ENCODE measurements around the gene ZNF74.
"Not testable (repeated sequence)": the region's sequence is repeated elsewhere in the genome, so short reads cannot be mapped to it uniquely, and the experiment has no call there.

ZNF74 gene

GRCh38 chr22:20406686-20407408 lies 12.9 kb downstream of the ZNF74 start:
- no peaks in the 10 kb centered on the region for H3K79me2 ChIP-seq
- no peaks in the 10 kb centered on the region for H3K36me3 ChIP-seq (ENCODE audit: control insufficient read depth, insufficient read depth, low read length)
- no peak overlapping the region for H2AFZ ChIP-seq
- no peak overlapping the region for H3K4me3 ChIP-seq (ENCODE audit: low read depth, low read length)
- no peaks in the 10 kb centered on the region for H3K4me1 ChIP-seq
- no peak overlapping the region for H3K9ac ChIP-seq
- no peaks in the 10 kb centered on the region for H3K27me3 ChIP-seq (ENCODE audit: control insufficient read depth, insufficient read depth, low read length)
- H3K27ac ChIP-seq, result no peak overlapping the region
- TF ChIP-seq, protein P1, sequence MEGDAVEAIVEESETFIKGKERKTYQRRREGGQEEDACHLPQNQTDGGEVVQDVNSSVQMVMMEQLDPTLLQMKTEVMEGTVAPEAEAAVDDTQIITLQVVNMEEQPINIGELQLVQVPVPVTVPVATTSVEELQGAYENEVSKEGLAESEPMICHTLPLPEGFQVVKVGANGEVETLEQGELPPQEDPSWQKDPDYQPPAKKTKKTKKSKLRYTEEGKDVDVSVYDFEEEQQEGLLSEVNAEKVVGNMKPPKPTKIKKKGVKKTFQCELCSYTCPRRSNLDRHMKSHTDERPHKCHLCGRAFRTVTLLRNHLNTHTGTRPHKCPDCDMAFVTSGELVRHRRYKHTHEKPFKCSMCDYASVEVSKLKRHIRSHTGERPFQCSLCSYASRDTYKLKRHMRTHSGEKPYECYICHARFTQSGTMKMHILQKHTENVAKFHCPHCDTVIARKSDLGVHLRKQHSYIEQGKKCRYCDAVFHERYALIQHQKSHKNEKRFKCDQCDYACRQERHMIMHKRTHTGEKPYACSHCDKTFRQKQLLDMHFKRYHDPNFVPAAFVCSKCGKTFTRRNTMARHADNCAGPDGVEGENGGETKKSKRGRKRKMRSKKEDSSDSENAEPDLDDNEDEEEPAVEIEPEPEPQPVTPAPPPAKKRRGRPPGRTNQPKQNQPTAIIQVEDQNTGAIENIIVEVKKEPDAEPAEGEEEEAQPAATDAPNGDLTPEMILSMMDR (IDR thresholded peaks at IDR 0.05), result no peak
- H3K4me2 ChIP-seq (ENCODE audit: low read length), result no peak overlapping the region
- H3K9me3 ChIP-seq (ENCODE audit: control insufficient read depth, low read length), result no peaks in the 10 kb centered on the region

DNA sequence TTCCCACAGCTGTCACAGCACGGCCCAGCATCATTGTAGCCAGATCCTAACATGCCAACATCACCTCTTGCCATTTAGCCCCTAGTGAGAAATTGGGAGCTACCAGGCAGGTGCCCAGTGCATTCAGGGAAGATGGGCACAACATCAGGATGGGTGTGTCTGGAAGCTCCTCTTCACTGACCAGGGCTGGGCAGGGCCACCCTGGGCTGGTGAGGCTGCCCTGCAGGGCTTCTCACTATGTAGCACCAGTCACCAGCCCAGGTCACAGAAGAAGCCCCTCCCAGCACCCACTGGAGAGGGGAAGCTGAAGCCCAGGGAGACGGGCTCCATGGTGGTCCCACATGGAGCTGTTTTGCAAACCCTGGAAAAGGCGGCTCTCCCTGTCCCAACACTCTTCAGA lies 13.9 kb downstream of the ZNF74 start:
- H3K27me3 ChIP-seq (ENCODE audit: control insufficient read depth, insufficient read depth, low read length), result no peaks in the 10 kb centered on the region
- no peak overlapping the region for H3K4me3 ChIP-seq (ENCODE audit: low read depth, low read length)
- no peak overlapping the region for H3K9ac ChIP-seq
- no peaks in the 10 kb centered on the region for H3K4me1 ChIP-seq
- H3K27ac ChIP-seq, result no peak overlapping the region
- H2AFZ ChIP-seq, result no peak overlapping the region
- TF ChIP-seq, protein P1 (IDR thresholded peaks at IDR 0.05), result no peak
- H3K36me3 ChIP-seq (ENCODE audit: control insufficient read depth, insufficient read depth, low read length), result no peaks in the 10 kb centered on the region
- H3K4me2 ChIP-seq (ENCODE audit: low read length), result no peak overlapping the region
- H3K9me3 ChIP-seq (ENCODE audit: control insufficient read depth, low read length), result no peaks in the 10 kb centered on the region
- H3K79me2 ChIP-seq, result no peaks in the 10 kb centered on the region

- no peak overlapping the region for H2AFZ ChIP-seq
- no peaks in the 10 kb centered on the region for H3K36me3 ChIP-seq (ENCODE audit: control insufficient read depth, insufficient read depth, low read length)
- TF ChIP-seq, protein P1 (IDR thresholded peaks at IDR 0.05), result no peak
- H3K27me3 ChIP-seq (ENCODE audit: control insufficient read depth, insufficient read depth, low read length), result no peaks in the 10 kb centered on the region
- H3K9ac ChIP-seq, result no peak overlapping the region
- no peaks in the 10 kb centered on the region for H3K79me2 ChIP-seq
- H3K4me3 ChIP-seq (ENCODE audit: low read depth, low read length), result no peak overlapping the region
- H3K9me3 ChIP-seq (ENCODE audit: control insufficient read depth, low read length), result no peaks in the 10 kb centered on the region
- H3K4me2 ChIP-seq (ENCODE audit: low read length), result no peak overlapping the region
- no peaks in the 10 kb centered on the region for H3K4me1 ChIP-seq
- H3K27ac ChIP-seq, result no peak overlapping the region
These were observed 14.9 kb downstream of the ZNF74 start for GRCh38 chr22:20408891-20409290.

DNA sequence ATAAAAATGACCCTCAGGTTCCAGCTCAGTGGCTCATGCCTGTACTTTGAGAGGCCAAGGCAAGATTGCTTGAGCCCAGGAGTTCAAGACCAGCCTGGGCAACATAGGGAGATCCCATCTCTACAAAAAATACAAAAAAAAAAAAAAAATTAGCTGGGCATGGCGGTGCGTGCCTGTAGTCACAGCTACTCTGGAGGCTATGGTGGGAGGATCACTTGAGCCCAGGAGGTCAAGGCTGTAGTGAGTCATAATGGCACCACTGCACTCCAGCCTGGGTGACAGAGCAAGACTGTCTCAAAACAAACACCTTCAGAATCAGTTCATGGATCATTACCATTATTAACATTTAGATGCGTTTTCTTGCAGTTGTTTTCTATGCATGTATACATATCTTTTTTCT lies 15.4 kb downstream of the ZNF74 start:
- not testable (repeated sequence) for H3K4me1 ChIP-seq; H3K27me3 ChIP-seq (ENCODE audit: control insufficient read depth, insufficient read depth, low read length); H3K79me2 ChIP-seq; H3K4me2 ChIP-seq (ENCODE audit: low read length); H2AFZ ChIP-seq; H3K4me3 ChIP-seq (ENCODE audit: low read depth, low read length); H3K27ac ChIP-seq; H3K9me3 ChIP-seq (ENCODE audit: control insufficient read depth, low read length); H3K9ac ChIP-seq; H3K36me3 ChIP-seq (ENCODE audit: control insufficient read depth, insufficient read depth, low read length)

DNA sequence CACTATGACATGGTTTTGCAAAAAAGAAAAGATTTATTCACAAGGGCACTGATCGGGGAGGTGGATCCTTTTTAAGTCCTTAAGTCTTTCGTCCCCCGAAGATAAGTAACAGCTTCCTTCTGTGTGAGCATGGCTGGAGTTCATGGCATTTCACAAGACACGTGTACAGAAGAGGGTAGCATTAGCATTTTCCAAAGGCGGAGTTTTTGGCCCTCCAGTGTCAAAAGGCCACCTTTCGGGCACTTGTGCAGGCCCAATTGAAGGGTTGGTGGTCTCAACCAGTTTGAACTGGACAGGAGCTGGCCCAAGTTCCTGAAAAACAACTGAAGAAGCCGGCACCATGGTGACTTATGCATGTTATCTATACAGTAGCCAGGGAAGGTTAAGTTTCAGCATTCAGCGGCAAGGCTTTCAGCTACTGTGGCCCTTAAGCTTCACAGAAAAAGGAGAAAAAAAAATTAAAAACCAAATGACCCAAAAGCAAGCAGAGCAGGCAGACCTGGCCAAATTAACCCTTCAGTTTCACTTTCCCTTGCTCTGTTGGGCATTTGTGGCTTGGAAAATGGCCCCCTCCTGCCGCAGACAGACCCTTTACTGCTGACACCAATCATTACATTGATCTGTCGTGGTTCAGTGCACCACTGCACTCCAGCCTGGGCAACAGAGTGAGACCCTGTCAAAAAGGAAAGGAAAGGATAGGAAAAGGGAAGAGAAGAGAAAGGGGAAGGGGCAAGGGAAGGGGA lies 18.7 kb downstream of the ZNF74 start:
- no peaks in the 10 kb centered on the region for H3K9me3 ChIP-seq (ENCODE audit: control insufficient read depth, low read length)
- no peak overlapping the region for H2AFZ ChIP-seq
- H3K4me3 ChIP-seq (ENCODE audit: low read depth, low read length), result no peak overlapping the region
- no peaks in the 10 kb centered on the region for H3K4me1 ChIP-seq
- no peak overlapping the region for H3K27ac ChIP-seq
- H3K36me3 ChIP-seq (ENCODE audit: control insufficient read depth, insufficient read depth, low read length), result no peaks in the 10 kb centered on the region
- H3K79me2 ChIP-seq, result no peaks in the 10 kb centered on the region
- TF ChIP-seq, protein P1 (IDR thresholded peaks at IDR 0.05), result no peak
- H3K4me2 ChIP-seq (ENCODE audit: low read length), result no peak overlapping the region
- no peaks in the 10 kb centered on the region for H3K27me3 ChIP-seq (ENCODE audit: control insufficient read depth, insufficient read depth, low read length)
- H3K9ac ChIP-seq, result no peak overlapping the region

All from parathyroid adenoma (tissue), 2 donors.